Measurements from ENCODE around the gene GBGT1. TPM values are rescaled to one million over a fixed set of nuclear protein-coding genes. Genes with fewer than 3 reads are reported as not detected.

The GBGT1 gene
- total and polyA plus RNA-seq, 9 of the 15 experiments (the other 6 are each of a cell fraction or from before 2014, with no cell fraction given), result 0.55 to 25.8 (median 13.7) TPM

DNA sequence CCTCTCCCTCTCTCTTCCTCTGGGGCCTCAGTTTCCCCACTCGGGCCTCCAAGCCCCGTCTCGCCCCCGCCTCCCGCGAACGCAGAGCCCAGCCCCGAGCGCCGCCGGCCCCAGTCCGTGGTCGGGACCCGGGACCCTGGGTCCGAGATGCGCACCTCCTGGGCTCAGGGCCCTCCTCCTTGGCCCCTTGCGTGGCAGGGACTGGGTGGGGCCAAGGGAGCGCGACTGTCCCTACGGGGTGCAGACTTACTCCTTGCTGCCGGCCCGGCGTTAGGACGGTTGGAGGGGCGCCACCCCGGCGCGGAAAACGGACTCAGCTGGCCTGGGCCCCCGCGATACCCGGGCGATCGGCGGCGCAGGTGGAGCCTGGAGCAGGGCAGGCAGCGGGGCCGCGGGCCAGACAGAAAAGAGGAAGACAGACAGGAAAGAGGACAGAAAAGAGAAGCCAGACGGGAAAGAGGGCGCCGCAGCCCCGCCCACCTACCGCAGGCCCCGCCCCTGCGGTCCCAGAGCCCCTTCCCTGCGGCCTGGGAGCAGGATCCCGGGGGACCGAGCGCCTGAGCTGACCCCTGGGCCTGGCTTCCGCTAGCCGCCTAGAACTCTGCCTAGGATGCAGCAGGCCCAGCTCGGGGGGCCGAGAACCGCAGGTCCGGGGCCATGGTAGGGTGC is at the start of gene GBGT1 (continued):
- TF ChIP-seq PHF8 (IDR thresholded peaks at IDR 0.05; ENCODE audit: borderline replicate concordance, low read length) (peak; percentile 78; the same call in 1 of the 2 replicates), KHSRP (IDR thresholded peaks at IDR 0.05) (no peak), MTF1 (CRISPR knock-in tag; IDR thresholded peaks at IDR 0.05; ENCODE audit: borderline replicate concordance) (no peak), MYNN (IDR thresholded peaks at IDR 0.05) (no peak), MYNN (CRISPR knock-in tag; IDR thresholded peaks at IDR 0.05) (no peak), MCM2 (IDR thresholded peaks at IDR 0.05; ENCODE audit: low read depth) (no peak), HDAC8 (tag; IDR thresholded peaks at IDR 0.05) (no peak), ETV6 (IDR thresholded peaks at IDR 0.05; ENCODE audit: borderline replicate concordance in 1 of 2, low read depth in 2 of 2, low read length in 1 of 2) (no peak), ETV6 (CRISPR knock-in tag; IDR thresholded peaks at IDR 0.05; ENCODE audit: borderline replicate concordance) (no peak), SUPT5H (IDR thresholded peaks at IDR 0.05) (peak; percentile 78), SMC3 (conservative IDR thresholded peaks at IDR 0.05; ENCODE audit: insufficient read depth, low read depth, low read length) (no peak), PML (IDR thresholded peaks at IDR 0.05; ENCODE audit: low read length) (no peak), ZFP1 (CRISPR knock-in tag; IDR thresholded peaks at IDR 0.05) (no peak)
- TF ChIP-seq, protein P1, sequence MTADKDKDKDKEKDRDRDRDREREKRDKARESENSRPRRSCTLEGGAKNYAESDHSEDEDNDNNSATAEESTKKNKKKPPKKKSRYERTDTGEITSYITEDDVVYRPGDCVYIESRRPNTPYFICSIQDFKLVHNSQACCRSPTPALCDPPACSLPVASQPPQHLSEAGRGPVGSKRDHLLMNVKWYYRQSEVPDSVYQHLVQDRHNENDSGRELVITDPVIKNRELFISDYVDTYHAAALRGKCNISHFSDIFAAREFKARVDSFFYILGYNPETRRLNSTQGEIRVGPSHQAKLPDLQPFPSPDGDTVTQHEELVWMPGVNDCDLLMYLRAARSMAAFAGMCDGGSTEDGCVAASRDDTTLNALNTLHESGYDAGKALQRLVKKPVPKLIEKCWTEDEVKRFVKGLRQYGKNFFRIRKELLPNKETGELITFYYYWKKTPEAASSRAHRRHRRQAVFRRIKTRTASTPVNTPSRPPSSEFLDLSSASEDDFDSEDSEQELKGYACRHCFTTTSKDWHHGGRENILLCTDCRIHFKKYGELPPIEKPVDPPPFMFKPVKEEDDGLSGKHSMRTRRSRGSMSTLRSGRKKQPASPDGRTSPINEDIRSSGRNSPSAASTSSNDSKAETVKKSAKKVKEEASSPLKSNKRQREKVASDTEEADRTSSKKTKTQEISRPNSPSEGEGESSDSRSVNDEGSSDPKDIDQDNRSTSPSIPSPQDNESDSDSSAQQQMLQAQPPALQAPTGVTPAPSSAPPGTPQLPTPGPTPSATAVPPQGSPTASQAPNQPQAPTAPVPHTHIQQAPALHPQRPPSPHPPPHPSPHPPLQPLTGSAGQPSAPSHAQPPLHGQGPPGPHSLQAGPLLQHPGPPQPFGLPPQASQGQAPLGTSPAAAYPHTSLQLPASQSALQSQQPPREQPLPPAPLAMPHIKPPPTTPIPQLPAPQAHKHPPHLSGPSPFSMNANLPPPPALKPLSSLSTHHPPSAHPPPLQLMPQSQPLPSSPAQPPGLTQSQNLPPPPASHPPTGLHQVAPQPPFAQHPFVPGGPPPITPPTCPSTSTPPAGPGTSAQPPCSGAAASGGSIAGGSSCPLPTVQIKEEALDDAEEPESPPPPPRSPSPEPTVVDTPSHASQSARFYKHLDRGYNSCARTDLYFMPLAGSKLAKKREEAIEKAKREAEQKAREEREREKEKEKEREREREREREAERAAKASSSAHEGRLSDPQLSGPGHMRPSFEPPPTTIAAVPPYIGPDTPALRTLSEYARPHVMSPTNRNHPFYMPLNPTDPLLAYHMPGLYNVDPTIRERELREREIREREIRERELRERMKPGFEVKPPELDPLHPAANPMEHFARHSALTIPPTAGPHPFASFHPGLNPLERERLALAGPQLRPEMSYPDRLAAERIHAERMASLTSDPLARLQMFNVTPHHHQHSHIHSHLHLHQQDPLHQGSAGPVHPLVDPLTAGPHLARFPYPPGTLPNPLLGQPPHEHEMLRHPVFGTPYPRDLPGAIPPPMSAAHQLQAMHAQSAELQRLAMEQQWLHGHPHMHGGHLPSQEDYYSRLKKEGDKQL (CRISPR knock-in tag; IDR thresholded peaks at IDR 0.05; ENCODE audit: borderline replicate concordance), result no peak
- TF ChIP-seq, protein P2, sequence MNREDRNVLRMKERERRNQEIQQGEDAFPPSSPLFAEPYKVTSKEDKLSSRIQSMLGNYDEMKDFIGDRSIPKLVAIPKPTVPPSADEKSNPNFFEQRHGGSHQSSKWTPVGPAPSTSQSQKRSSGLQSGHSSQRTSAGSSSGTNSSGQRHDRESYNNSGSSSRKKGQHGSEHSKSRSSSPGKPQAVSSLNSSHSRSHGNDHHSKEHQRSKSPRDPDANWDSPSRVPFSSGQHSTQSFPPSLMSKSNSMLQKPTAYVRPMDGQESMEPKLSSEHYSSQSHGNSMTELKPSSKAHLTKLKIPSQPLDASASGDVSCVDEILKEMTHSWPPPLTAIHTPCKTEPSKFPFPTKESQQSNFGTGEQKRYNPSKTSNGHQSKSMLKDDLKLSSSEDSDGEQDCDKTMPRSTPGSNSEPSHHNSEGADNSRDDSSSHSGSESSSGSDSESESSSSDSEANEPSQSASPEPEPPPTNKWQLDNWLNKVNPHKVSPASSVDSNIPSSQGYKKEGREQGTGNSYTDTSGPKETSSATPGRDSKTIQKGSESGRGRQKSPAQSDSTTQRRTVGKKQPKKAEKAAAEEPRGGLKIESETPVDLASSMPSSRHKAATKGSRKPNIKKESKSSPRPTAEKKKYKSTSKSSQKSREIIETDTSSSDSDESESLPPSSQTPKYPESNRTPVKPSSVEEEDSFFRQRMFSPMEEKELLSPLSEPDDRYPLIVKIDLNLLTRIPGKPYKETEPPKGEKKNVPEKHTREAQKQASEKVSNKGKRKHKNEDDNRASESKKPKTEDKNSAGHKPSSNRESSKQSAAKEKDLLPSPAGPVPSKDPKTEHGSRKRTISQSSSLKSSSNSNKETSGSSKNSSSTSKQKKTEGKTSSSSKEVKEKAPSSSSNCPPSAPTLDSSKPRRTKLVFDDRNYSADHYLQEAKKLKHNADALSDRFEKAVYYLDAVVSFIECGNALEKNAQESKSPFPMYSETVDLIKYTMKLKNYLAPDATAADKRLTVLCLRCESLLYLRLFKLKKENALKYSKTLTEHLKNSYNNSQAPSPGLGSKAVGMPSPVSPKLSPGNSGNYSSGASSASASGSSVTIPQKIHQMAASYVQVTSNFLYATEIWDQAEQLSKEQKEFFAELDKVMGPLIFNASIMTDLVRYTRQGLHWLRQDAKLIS (CRISPR knock-in tag; IDR thresholded peaks at IDR 0.05), result no peak

All from K562 (cell line).